Trophoblast cell (in vitro differentiated cells and primary cell): ENCODE data around the gene WDR26.

Experiments used
- DNase-seq, 2 donors: peaks; one replicate each; pipeline ENCODE4 v3.0.0-alpha.2; 2016
- H2AFZ ChIP-seq: 2 replicates; pipeline ENCODE4 v1.6.1; 2013; ENCODE audit warnings: low read length, moderate library complexity, mild to moderate bottlenecking; ENCODE audit not compliant: insufficient read depth, poor library complexity
- H2AK5ac ChIP-seq: 2 replicates; pipeline ENCODE4 v1.6.1; 2013; ENCODE audit warnings: mild to moderate bottlenecking, low read length
- H2BK120ac ChIP-seq: 2 replicates; pipeline ENCODE4 v1.6.1; 2013; ENCODE audit warnings: low read length, mild to moderate bottlenecking, moderate library complexity; ENCODE audit not compliant: insufficient read depth, poor library complexity
- H2BK12ac ChIP-seq: 2 replicates; pipeline ENCODE4 v1.6.1; 2013; ENCODE audit warnings: mild to moderate bottlenecking, low read length, moderate library complexity
- H2BK5ac ChIP-seq: 2 replicates; pipeline ENCODE4 v1.6.1; 2013; ENCODE audit warnings: low read length, low read depth, moderate library complexity, mild to moderate bottlenecking; ENCODE audit not compliant: poor library complexity
- H3K14ac ChIP-seq: 2 replicates; pipeline ENCODE4 v1.6.1; 2013; ENCODE audit warnings: mild to moderate bottlenecking, low read length
- H3K18ac ChIP-seq: 2 replicates; pipeline ENCODE4 v1.6.1; 2013; ENCODE audit warnings: mild to moderate bottlenecking, low read length
- H3K23ac ChIP-seq: 2 replicates; pipeline ENCODE4 v1.6.1; 2013; ENCODE audit warnings: low read length
- H3K27ac ChIP-seq: 2 replicates; pipeline ENCODE4 v1.5.1; 2013; ENCODE audit warnings: low read depth, mild to moderate bottlenecking, inconsistent platforms, low read length, moderate library complexity
- H3K27me3 ChIP-seq: 2 replicates; pipeline ENCODE4 v1.6.1; 2013; ENCODE audit warnings: inconsistent platforms, mild to moderate bottlenecking, low read length, moderate library complexity; ENCODE audit not compliant: insufficient read depth
- H3K36me3 ChIP-seq, 2 experiments: 1 replicate in 1 of 2; 2 replicates in 1 of 2; pipeline ENCODE4 v1.6.1; 2013; ENCODE audit warnings: low read length in 2 of 2, mild to moderate bottlenecking in 2 of 2, moderate library complexity in 1 of 2; ENCODE audit not compliant: insufficient read depth in 2 of 2, control insufficient read depth in 1 of 2
- H3K4ac ChIP-seq: 2 replicates; pipeline ENCODE4 v1.6.1; 2013; ENCODE audit warnings: low read depth, mild to moderate bottlenecking, low read length, moderate library complexity
- H3K4me1 ChIP-seq, 2 experiments: 1 replicate in 1 of 2; 2 replicates in 1 of 2; pipeline ENCODE4 v1.6.1; 2013; ENCODE audit warnings: low read length in 2 of 2, mild to moderate bottlenecking in 2 of 2, moderate library complexity in 1 of 2; ENCODE audit not compliant: insufficient read depth in 2 of 2, control insufficient read depth in 1 of 2
- H3K4me2 ChIP-seq: 2 replicates; pipeline ENCODE4 v1.6.1; 2013; ENCODE audit warnings: inconsistent platforms, mild to moderate bottlenecking, low read length, moderate library complexity
- H3K4me3 ChIP-seq: 2 replicates; pipeline ENCODE4 v1.5.1; 2013; ENCODE audit warnings: mild to moderate bottlenecking, low read depth, low read length, inconsistent platforms
- H3K79me1 ChIP-seq: one replicate; pipeline ENCODE4 v1.6.1; 2013; ENCODE audit warnings: low read length
- H3K79me2 ChIP-seq: 2 replicates; pipeline ENCODE4 v1.6.1; 2013; ENCODE audit warnings: low read length, mild to moderate bottlenecking; ENCODE audit not compliant: control insufficient read depth, insufficient read depth, poor library complexity
- H3K9ac ChIP-seq: 2 replicates; pipeline ENCODE4 v1.6.1; 2013; ENCODE audit warnings: mild to moderate bottlenecking, low read length
- H3K9me3 ChIP-seq: 2 replicates; pipeline ENCODE4 v1.6.1; 2013; ENCODE audit warnings: low read depth, mild to moderate bottlenecking, control low read depth, inconsistent platforms, low read length; ENCODE audit not compliant: insufficient read depth
- H4K12ac ChIP-seq: 2 replicates; pipeline ENCODE4 v1.6.1; 2013; ENCODE audit warnings: low read depth, mild to moderate bottlenecking, low read length, moderate library complexity
- H4K8ac ChIP-seq: 2 replicates; pipeline ENCODE4 v1.6.1; 2013; ENCODE audit warnings: low read depth, mild to moderate bottlenecking, low read length, moderate library complexity
- H4K91ac ChIP-seq: one replicate; pipeline ENCODE4 v1.6.1; 2013; ENCODE audit warnings: low read depth, mild to moderate bottlenecking, low read length, moderate library complexity
- WGBS: extraction: QIAGEN DNeasy Blood & Tissue Kit; methylation state at CpG from one replicate; pipeline ENCODE4 v1.1.7; 2013; ENCODE audit warnings: missing lambda C conversion rate; ENCODE audit not compliant: insufficient read length, insufficient coverage; ENCODE audit errors: extremely low coverage; 5-methylcytosine and 5-hydroxymethylcytosine counted together

The WDR26 gene

DNA sequence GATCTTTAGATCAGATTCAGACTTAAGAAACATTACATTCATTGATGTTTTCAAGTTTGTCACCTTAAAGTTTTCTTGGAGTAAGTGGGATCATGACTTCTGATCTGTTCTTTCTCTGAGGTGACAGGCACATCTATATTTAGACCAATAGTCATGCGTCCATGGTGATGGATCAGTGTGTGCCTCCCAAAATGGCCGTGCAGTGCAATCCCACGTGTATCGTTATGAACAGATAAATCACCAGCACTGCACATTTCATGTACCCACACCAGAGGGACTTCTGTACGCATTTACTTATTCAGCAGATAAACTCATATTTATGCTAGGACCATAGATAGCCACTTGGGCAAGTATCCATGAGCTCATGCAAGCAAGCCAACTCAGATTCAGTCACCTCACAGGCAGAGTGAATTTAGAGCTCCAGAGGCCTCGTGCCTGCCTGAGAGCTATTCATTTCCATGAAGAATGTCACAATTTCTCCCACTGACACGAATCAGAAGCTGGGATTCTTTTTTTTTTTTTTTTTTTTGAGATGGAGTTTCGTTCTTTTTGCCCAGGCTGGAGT is 13.9 kb upstream of the WDR26 start:
- no peak overlapping the region for H3K4me3 ChIP-seq
- H4K91ac ChIP-seq = no peak overlapping the region
- no peaks in the 10 kb centered on the region for H3K36me3 ChIP-seq
- no peak overlapping the region for H2BK120ac ChIP-seq
- no peak overlapping the region for H3K4me2 ChIP-seq
- H3K79me2 ChIP-seq = no peaks in the 10 kb centered on the region
- H4K12ac ChIP-seq = no peak overlapping the region
- no peak overlapping the region for H2BK5ac ChIP-seq
- no peaks in the 10 kb centered on the region for H3K27me3 ChIP-seq
- no peak overlapping the region for H3K14ac ChIP-seq
- no peak overlapping the region for H3K4ac ChIP-seq
- H4K8ac ChIP-seq = no peak overlapping the region
- H3K4me1 ChIP-seq = no peaks in the 10 kb centered on the region
- H3K23ac ChIP-seq = no peak overlapping the region
- H2AK5ac ChIP-seq = no peak overlapping the region
- H3K9ac ChIP-seq = no peak overlapping the region
- H3K79me1 ChIP-seq = no peaks in the 10 kb centered on the region
- no peak for DNase-seq
- no peak overlapping the region for H2AFZ ChIP-seq
- H3K9me3 ChIP-seq = no peaks in the 10 kb centered on the region
- H2BK12ac ChIP-seq = no peak overlapping the region
- H3K18ac ChIP-seq = no peak overlapping the region
- no peak overlapping the region for H3K27ac ChIP-seq
- no CpG with 5 or more reads among the region's 8 CpGs for WGBS

DNA sequence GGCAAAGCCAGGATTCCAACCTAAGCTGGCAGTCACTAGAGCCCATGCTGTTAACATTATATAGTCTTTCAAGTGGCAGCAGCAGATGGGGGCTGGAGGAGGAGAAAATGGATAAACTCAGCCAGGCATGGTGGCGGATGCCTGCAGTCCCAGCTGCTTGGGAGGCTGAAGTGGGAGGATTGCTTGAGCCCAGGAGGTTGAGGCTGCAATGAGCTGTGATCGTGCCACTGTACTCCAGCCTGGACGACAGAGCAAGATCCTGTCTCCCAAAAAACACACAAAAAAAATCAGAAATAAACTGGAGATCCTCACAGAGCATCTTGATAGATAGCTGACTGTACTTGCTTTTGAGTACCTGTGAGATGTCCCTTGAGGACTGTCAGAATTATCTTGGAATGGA is 13.4 kb upstream of the WDR26 start:
- H3K27ac ChIP-seq = no peak overlapping the region
- H3K23ac ChIP-seq = no peak overlapping the region
- DNase-seq = no peak
- no peak overlapping the region for H3K4me3 ChIP-seq
- no peak overlapping the region for H2BK5ac ChIP-seq
- no CpG with 5 or more reads among the region's 3 CpGs for WGBS
- no peak overlapping the region for H4K91ac ChIP-seq
- H3K27me3 ChIP-seq = no peaks in the 10 kb centered on the region
- no peak overlapping the region for H2AFZ ChIP-seq
- no peak overlapping the region for H2AK5ac ChIP-seq
- no peak overlapping the region for H2BK12ac ChIP-seq
- no peak overlapping the region for H2BK120ac ChIP-seq
- H3K9me3 ChIP-seq = no peaks in the 10 kb centered on the region
- H3K36me3 ChIP-seq = no peaks in the 10 kb centered on the region
- no peaks in the 10 kb centered on the region for H3K79me1 ChIP-seq
- no peak overlapping the region for H3K4me2 ChIP-seq
- no peak overlapping the region for H3K14ac ChIP-seq
- H4K12ac ChIP-seq = no peak overlapping the region
- no peak overlapping the region for H4K8ac ChIP-seq
- no peaks in the 10 kb centered on the region for H3K79me2 ChIP-seq
- no peaks in the 10 kb centered on the region for H3K4me1 ChIP-seq
- no peak overlapping the region for H3K4ac ChIP-seq
- no peak overlapping the region for H3K9ac ChIP-seq
- no peak overlapping the region for H3K18ac ChIP-seq

DNA sequence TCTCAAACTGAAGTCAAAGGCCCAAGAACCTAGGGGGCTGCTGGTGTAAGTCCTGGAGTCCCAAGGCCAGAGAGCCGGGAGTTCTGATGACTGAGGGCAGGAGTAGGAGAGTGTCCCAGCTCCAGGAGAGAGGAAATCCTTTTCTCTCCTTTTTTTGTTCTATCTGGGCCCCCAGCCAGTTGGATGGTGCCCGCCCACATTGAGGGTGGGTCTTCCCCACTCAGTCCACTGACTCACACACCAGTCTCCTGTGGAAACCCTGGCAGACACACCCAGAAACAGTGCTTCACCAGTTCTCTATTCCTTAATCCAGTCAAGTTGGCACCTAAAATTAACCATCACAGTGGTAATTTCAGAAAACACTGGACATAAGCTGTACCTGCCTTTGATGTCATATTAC is 12.7 kb upstream of the WDR26 start:
- no peak overlapping the region for H3K4ac ChIP-seq
- H3K23ac ChIP-seq = no peak overlapping the region
- H2AFZ ChIP-seq = no peak overlapping the region
- no peaks in the 10 kb centered on the region for H3K36me3 ChIP-seq
- H3K79me2 ChIP-seq = no peaks in the 10 kb centered on the region
- no peak overlapping the region for H2BK5ac ChIP-seq
- H3K4me2 ChIP-seq = no peak overlapping the region
- H4K12ac ChIP-seq = no peak overlapping the region
- H3K18ac ChIP-seq = no peak overlapping the region
- no peak overlapping the region for H4K8ac ChIP-seq
- no peaks in the 10 kb centered on the region for H3K79me1 ChIP-seq
- H3K9me3 ChIP-seq = no peaks in the 10 kb centered on the region
- H3K27me3 ChIP-seq = no peaks in the 10 kb centered on the region
- no peak overlapping the region for H2BK120ac ChIP-seq
- H2AK5ac ChIP-seq = no peak overlapping the region
- no peak overlapping the region for H2BK12ac ChIP-seq
- no peaks in the 10 kb centered on the region for H3K4me1 ChIP-seq
- no peak overlapping the region for H3K9ac ChIP-seq
- H4K91ac ChIP-seq = no peak overlapping the region
- H3K14ac ChIP-seq = no peak overlapping the region
- no peak overlapping the region for H3K27ac ChIP-seq
- no peak overlapping the region for H3K4me3 ChIP-seq
- no CpG with 5 or more reads among the region's 2 CpGs for WGBS
- no peak for DNase-seq

DNA sequence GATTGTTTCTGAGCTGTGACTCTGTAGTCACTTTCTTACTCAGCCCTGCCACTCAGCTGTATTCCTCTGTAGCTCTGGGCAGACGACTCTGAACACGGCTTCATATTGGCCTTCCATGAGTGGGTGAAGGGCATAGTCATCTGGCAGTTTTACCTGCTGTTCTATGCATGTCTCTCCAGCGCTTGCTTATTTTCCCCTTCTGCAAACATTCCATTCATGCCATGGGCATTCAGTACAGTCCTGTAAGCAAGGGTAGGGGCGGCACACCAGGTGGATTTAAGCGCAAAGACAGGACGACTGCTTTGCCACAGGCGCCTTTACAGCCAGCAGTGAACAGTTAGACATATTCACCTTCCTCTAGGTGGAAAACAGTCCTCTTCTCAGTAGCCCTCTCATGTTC is 4.4 kb upstream of the WDR26 start:
- Histone ChIP-seq H4K12ac (no peak overlapping the region), H3K23ac (no peak overlapping the region), H4K8ac (no peak overlapping the region), H2BK120ac (peak overlapping the region; percentile 38), H3K14ac (no peak overlapping the region), H3K4ac (no peak overlapping the region), H2BK5ac (no peak overlapping the region), H2AK5ac (no peak overlapping the region), H3K27me3 (no peaks in the 10 kb centered on the region), H3K36me3 (no peaks in the 10 kb centered on the region), H2BK12ac (no peak overlapping the region), H3K9me3 (peaks cover 2% of the 10 kb centered on the region), H3K79me2 (peaks cover 6% of the 10 kb centered on the region), H4K91ac (no peak overlapping the region), H3K4me1 (peaks cover 7 to 9% of the 10 kb centered on the region in 2 experiments), H3K27ac (no peak overlapping the region), H3K18ac (peak overlapping the region; percentile 40), H3K4me2 (peak overlapping the region; percentile 15), H2AFZ (no peak overlapping the region), H3K79me1 (peaks cover 7% of the 10 kb centered on the region), H3K4me3 (no peak overlapping the region), H3K9ac (no peak overlapping the region)
- no CpG with 5 or more reads among the region's 7 CpGs for WGBS
- peak; percentile 17 to 37 for DNase-seq
